Measurements from ENCODE around the gene PDE11A. TPM values are rescaled to one million over a fixed set of nuclear protein-coding genes. Genes with fewer than 3 reads are reported as not detected.
A peak's percentile ranks its signal among the peaks of the same experiment; 100 is the strongest.

Gene PDE11A
- total RNA-seq, 4 donors from 2014 or later, result under 0.01 to 0.58 (median under 0.01) TPM; not detected in 1

DNA sequence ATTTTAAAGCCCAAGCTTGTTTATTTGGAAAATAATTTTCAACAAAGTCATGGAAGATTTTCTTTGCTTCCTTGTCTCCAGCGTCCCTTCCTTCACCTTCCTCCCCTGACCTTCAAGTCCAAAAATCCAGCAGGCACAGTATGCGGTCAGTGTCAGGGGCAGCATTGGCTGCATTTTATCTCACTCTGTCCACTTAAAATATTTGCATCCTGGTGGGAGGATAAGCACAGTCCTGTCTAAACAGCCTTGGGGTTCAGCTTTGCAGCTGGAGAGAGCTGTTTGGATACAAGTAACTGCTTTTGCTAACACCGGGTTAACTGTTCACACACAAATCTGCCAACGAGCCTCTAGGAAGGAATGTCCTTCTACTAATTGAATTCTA is 318.1 kb downstream of the PDE11A start:
- WGBS, result 53% methylated on average over 2 of the region's 4 CpGs
- Histone ChIP-seq H3K36me3 (no peaks in the 10 kb centered on the region), H3K4me3 (no peak overlapping the region), H3K27ac (replicated peaks in 1 of 4) (peak overlapping the region; percentile 25 to 57 (median 37)), H3K4me1 (peaks cover 18 to 34% (median 24%) of the 10 kb centered on the region in 4 donors), H3K27me3 (no peaks in the 10 kb centered on the region), H3K9me3 (no peaks in the 10 kb centered on the region)
- TF ChIP-seq, protein P1, sequence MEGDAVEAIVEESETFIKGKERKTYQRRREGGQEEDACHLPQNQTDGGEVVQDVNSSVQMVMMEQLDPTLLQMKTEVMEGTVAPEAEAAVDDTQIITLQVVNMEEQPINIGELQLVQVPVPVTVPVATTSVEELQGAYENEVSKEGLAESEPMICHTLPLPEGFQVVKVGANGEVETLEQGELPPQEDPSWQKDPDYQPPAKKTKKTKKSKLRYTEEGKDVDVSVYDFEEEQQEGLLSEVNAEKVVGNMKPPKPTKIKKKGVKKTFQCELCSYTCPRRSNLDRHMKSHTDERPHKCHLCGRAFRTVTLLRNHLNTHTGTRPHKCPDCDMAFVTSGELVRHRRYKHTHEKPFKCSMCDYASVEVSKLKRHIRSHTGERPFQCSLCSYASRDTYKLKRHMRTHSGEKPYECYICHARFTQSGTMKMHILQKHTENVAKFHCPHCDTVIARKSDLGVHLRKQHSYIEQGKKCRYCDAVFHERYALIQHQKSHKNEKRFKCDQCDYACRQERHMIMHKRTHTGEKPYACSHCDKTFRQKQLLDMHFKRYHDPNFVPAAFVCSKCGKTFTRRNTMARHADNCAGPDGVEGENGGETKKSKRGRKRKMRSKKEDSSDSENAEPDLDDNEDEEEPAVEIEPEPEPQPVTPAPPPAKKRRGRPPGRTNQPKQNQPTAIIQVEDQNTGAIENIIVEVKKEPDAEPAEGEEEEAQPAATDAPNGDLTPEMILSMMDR (IDR thresholded peaks at IDR 0.05), result no peak
- no peak for TF ChIP-seq POLR2AphosphoS5 (IDR thresholded peaks at IDR 0.05)
- intact Hi-C loops (cut with DNase I), result loop anchor here (10.0 kb wide), 1 partner anchor 420 kb away; no protein-coding TSS in a partner anchor
- no peak for DNase-seq (ENCODE audit: extremely low spot score)

DNA sequence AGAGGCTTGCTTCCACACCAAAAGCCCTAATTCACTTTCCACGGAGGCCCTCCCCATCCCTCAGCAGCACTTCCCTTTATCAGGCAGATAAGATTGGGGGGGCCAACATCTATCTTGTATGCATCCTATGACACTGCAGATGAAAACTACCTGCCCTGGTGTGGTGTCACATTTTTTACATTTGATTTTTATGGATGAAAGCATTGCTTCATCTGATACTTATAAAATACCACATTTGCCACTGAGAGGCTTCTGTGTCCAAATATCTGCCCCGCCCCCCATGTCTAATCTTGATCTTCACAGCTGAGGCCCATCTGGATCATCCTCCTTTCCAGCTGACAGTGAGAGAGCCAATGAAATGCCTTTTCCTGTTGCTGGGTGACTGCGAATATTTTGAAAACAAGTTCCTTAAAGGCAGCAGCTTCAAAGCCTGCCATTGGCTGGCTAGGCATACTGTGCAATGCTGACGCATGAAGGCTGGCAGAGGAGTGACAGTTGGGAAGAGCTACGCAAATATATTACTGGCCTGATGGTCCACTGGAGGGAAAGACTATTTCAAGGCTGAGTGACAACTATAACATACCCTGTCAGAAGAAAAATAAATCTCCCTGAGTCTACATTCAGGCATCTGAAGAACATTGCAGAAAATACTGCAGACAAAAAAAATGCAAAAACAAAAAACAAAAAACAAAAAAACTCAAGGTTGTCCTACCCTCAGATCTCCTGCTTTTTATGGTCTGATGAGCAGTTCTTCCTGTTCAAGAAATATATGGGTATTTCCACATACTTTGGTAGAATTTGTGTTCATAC is 318.7 kb downstream of the PDE11A start:
- intact Hi-C loops (cut with DNase I), result loop anchor here (10.0 kb wide), 1 partner anchor 419 kb away; no protein-coding TSS in a partner anchor
- H3K27ac ChIP-seq (replicated peaks in 1 of 4), result peak overlapping the region; percentile 25 to 57 (median 37)
- H3K9me3 ChIP-seq, result no peaks in the 10 kb centered on the region
- WGBS, result 17% methylated on average over 5 of the region's 5 CpGs
- DNase-seq (ENCODE audit: extremely low spot score), result peak; percentile 93
- peak; percentile 45 to 72 for TF ChIP-seq POLR2AphosphoS5 (IDR thresholded peaks at IDR 0.05)
- no peak for TF ChIP-seq EP300 (IDR thresholded peaks at IDR 0.05)
- H3K4me3 ChIP-seq, result no peak overlapping the region
- H3K36me3 ChIP-seq, result no peaks in the 10 kb centered on the region
- H3K27me3 ChIP-seq, result no peaks in the 10 kb centered on the region
- H3K4me1 ChIP-seq, result peaks cover 18 to 32% (median 24%) of the 10 kb centered on the region in 4 donors

DNA sequence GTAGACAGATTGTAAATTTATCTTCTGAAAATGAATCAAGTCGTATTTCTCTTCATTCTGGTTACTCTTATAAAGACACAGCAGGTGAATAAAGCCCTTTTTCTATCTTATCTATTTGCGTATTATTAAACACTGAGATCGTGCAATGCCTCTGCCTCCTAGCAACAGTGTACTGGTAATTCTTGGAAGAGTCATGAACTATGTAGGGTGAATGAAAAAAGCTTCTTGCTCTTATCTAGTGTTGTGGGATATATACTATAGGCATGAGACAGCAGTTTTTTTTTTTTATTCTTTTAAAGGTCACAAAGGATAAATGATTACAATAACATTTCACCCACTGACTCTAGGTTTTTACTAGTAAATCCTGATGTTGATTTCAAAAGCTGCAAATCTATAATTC is 324.2 kb downstream of the PDE11A start:
- no peak for DNase-seq (ENCODE audit: extremely low spot score)
- no peak overlapping the region for H3K4me3 ChIP-seq
- no peak overlapping the region for H3K27ac ChIP-seq (replicated peaks in 1 of 4)
- peaks cover 2 to 11% (median 4%) of the 10 kb centered on the region in 4 donors for H3K4me1 ChIP-seq
- WGBS, result 70% methylated on average over 3 of the region's 3 CpGs
- H3K9me3 ChIP-seq, result no peaks in the 10 kb centered on the region
- TF ChIP-seq POLR2AphosphoS5 (IDR thresholded peaks at IDR 0.05) (no peak), POLR2A (IDR thresholded peaks at IDR 0.05; ENCODE audit: low read depth) (no peak), EP300 (IDR thresholded peaks at IDR 0.05) (no peak)
- TF ChIP-seq, protein P1 (IDR thresholded peaks at IDR 0.05), result no peak
- intact Hi-C loops (cut with DNase I), result no loop called here
- H3K27me3 ChIP-seq, result no peaks in the 10 kb centered on the region
- H3K36me3 ChIP-seq, result no peaks in the 10 kb centered on the region

DNA sequence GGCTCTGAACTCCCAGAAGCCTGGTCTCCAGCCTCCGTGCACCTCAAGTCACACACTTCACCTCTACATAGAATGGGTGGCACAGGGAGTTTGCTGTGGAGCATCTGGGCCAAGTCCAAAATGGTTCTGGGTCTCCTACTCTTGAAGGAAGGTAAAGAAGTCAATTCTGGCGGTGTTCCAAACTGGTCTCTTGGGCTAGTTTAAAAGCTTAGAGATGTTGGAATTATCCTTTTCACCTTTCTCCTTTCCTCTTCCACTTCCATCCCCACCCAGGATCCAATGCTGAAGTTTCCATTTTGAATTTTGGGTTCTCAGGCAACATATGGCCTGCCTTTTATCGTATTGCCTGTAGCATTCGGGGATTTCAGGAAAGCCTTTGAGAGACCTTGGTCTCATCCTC is 325.2 kb downstream of the PDE11A start:
- no peak overlapping the region for H3K27ac ChIP-seq (replicated peaks in 1 of 4)
- no peaks in the 10 kb centered on the region for H3K27me3 ChIP-seq
- intact Hi-C loops (cut with DNase I), result no loop called here
- TF ChIP-seq POLR2A (IDR thresholded peaks at IDR 0.05; ENCODE audit: low read depth) (no peak), POLR2AphosphoS5 (IDR thresholded peaks at IDR 0.05) (no peak), EP300 (IDR thresholded peaks at IDR 0.05) (no peak)
- TF ChIP-seq, protein P1 (IDR thresholded peaks at IDR 0.05), result no peak
- H3K9me3 ChIP-seq, result no peaks in the 10 kb centered on the region
- no peak overlapping the region for H3K4me3 ChIP-seq
- H3K4me1 ChIP-seq, result peaks cover 0 to 8% (median 0%) of the 10 kb centered on the region in 4 donors
- WGBS, result 91% methylated on average over 4 of the region's 4 CpGs
- no peaks in the 10 kb centered on the region for H3K36me3 ChIP-seq
- no peak for DNase-seq (ENCODE audit: extremely low spot score)

DNA sequence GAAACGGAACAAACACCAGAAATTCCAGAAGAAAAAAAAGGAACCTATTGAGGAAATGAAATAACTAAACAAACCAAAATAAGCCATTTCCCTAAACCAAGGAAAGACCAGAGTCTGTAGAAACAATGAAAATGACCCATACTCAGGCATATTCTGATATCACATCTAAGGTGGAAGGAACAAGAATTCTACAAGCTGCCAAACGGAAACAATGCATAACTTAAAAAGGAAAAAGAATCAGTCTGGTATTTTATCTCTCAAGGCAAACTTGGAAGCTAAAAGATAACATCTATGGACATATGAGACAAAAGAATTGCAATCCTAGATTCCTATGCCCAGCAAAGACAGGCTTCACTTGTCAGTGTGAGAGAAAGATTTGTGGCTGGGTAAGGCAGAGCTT is 326.2 kb downstream of the PDE11A start:
- H3K36me3 ChIP-seq, result no peaks in the 10 kb centered on the region
- no peak overlapping the region for H3K27ac ChIP-seq (replicated peaks in 1 of 4)
- no peak overlapping the region for H3K4me3 ChIP-seq
- intact Hi-C loops (cut with DNase I), result no loop called here
- H3K27me3 ChIP-seq, result no peaks in the 10 kb centered on the region
- no peaks in the 10 kb centered on the region for H3K9me3 ChIP-seq
- WGBS, result 77% methylated on average over 2 of the region's 2 CpGs
- H3K4me1 ChIP-seq, result peaks cover 0 to 8% (median 0%) of the 10 kb centered on the region in 4 donors
- no peak for DNase-seq (ENCODE audit: extremely low spot score)
- TF ChIP-seq, protein P1 (IDR thresholded peaks at IDR 0.05), result no peak
- no peak for TF ChIP-seq POLR2A (IDR thresholded peaks at IDR 0.05; ENCODE audit: low read depth)
- no peak for TF ChIP-seq POLR2AphosphoS5 (IDR thresholded peaks at IDR 0.05)
- no peak for TF ChIP-seq EP300 (IDR thresholded peaks at IDR 0.05)
